GM12891 (cell line): ENCODE results near the gene OTOGL.

ENCODE experiments used
- POLR2A ChIP-seq: IDR thresholded peaks from 2 replicates; pipeline ENCODE4 v1.6.1; 2011; ENCODE audit warnings: low read depth, low read length, control low read depth
- POLR2AphosphoS5 ChIP-seq: IDR thresholded peaks from 2 replicates; pipeline ENCODE4 v1.6.1; 2011; ENCODE audit warnings: low read depth, low read length, control low read depth
- POU2F2 ChIP-seq: IDR thresholded peaks from 2 replicates; pipeline ENCODE4 v1.6.1; 2011; ENCODE audit warnings: low read depth, mild to moderate bottlenecking, control low read depth, low read length, moderate library complexity
- SPI1 ChIP-seq: IDR thresholded peaks from 2 replicates; pipeline ENCODE4 v1.6.1; 2011; ENCODE audit warnings: low read depth, low read length, control low read depth
- TAF1 ChIP-seq: IDR thresholded peaks from 2 replicates; pipeline ENCODE4 v1.6.1; 2011; ENCODE audit warnings: low read depth, low read length, control low read depth

DNA sequence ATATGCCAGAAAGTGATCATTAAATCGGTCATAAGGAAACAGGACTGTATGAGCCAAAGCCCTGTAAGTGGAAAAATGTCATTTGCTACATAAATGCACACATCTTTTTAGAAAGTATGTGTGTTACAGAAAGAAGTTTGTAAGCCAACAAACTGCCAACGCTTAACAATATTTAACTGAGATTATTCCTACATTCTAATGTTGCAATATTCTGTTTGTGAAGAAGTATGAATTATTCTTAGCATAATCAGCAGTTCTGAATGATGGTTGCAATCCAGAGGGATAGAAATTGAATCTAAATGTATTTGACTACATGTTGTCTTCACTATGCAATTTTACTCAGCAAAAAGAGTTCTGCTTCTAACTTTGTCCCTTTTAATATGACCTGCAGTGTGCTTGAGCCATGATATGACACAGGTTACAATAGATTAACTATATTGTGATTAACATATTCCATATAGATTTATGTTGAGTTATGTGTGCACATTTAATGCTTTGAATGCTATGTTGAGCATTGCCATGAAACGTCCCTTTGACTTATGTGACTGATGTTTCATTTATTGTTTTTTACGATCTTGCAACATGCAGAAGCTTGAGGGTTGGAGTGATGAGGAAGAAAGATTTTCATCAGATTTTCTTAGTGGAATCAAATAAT, 277.9 kb downstream of the OTOGL start:
- no peak for TF ChIP-seq POLR2A
- TF ChIP-seq TAF1: no peak
- TF ChIP-seq POLR2AphosphoS5: no peak
- TF ChIP-seq SPI1: no peak
- no peak for TF ChIP-seq POU2F2
